HT1080 (cell line): Measurements from ENCODE around the gene CCDC157. TPM values are rescaled to one million over a fixed set of nuclear protein-coding genes. Genes with fewer than 3 reads are reported as not detected.

Source experiments
- DNase-seq: peaks from one replicate; pipeline ENCODE4 v3.0.0-alpha.2; 2015; ENCODE audit warnings: low read depth
- total RNA-seq: library from RNA; depleted of rRNA; stranded (reverse); fragments of >200 nt; shearing (Covaris generic); gene quantifications from 2 replicates; pipeline ENCODE4 v1.2.3, GENCODE V29; 2014

The CCDC157 gene
- total RNA-seq, 1 experiment from 2014 or later = 3.1 TPM

GRCh38 chr22:30411780-30412179, 55.0 kb downstream of the CCDC157 start:
- DNase-seq = peak; percentile 32

- DNase-seq = no peak
These were observed 56.2 kb downstream of the CCDC157 start for GRCh38 chr22:30413001-30413400.

- DNase-seq = no peak
These were observed 57.1 kb downstream of the CCDC157 start for GRCh38 chr22:30413745-30414524.

- no peak for DNase-seq
These were observed 57.8 kb downstream of the CCDC157 start for GRCh38 chr22:30414525-30415047.

- no peak for DNase-seq
These were observed 59.6 kb downstream of the CCDC157 start for GRCh38 chr22:30416403-30416802.

GRCh38 chr22:30416837-30417236, 60.0 kb downstream of the CCDC157 start:
- DNase-seq = no peak

- DNase-seq = peak; percentile 73
These were observed 63.7 kb downstream of the CCDC157 start for GRCh38 chr22:30420347-30421125.

- DNase-seq = no peak
These were observed 65.1 kb downstream of the CCDC157 start for GRCh38 chr22:30421695-30422480.

- peak; percentile 92 for DNase-seq
These were observed 65.9 kb downstream of the CCDC157 start for GRCh38 chr22:30422481-30423300.

GRCh38 chr22:30423301-30423958, 66.6 kb downstream of the CCDC157 start:
- DNase-seq = no peak

GRCh38 chr22:30423959-30424533, 67.2 kb downstream of the CCDC157 start:
- DNase-seq = peak; percentile 99

- no peak for DNase-seq
These were observed 67.9 kb downstream of the CCDC157 start for GRCh38 chr22:30424534-30425326.

GRCh38 chr22:30425327-30425615, 68.5 kb downstream of the CCDC157 start:
- no peak for DNase-seq

GRCh38 chr22:30425616-30426387, 69.0 kb downstream of the CCDC157 start, which contains the start of gene MTFP1:
Gene MTFP1 (plus strand): TSS chr22:30425768. CDS start chr22:30425880, 112 bp downstream.
- DNase-seq = peak; percentile 69
